Measurements from ENCODE around the gene FPR2. TPM values are rescaled to one million over a fixed set of nuclear protein-coding genes. Genes with fewer than 3 reads are reported as not detected.
A peak's percentile ranks its signal among the peaks of the same experiment; 100 is the strongest.

The FPR2 gene
- total and polyA plus RNA-seq, 2 experiments from 2014 or later = not detected

GRCh38 chr19:51810223-51810622 lies 49.2 kb downstream of the FPR2 start:
- H3K27ac Mint-ChIP-seq = no peak overlapping the region
- H3K79me2 ChIP-seq (replicated peaks; ENCODE audit: insufficient read depth) = no peaks in the 10 kb centered on the region
- H3K4me3 ChIP-seq = no peak overlapping the region
- no peaks in the 10 kb centered on the region for H3F3A ChIP-seq (replicated peaks; ENCODE audit: low read depth)
- H3K36me3 ChIP-seq (ENCODE audit: insufficient read depth) = no peaks in the 10 kb centered on the region; the same call in 1 of the 2 replicates
- H3K36me3 Mint-ChIP-seq (ENCODE audit: low read depth) = peaks cover 64% of the 10 kb centered on the region
- no peak overlapping the region for H2AFZ ChIP-seq
- no peaks in the 10 kb centered on the region for H3K4me1 Mint-ChIP-seq
- ATAC-seq (no peak), DNase-seq (ENCODE audit: low spot score) (peak; percentile 27)
- H3K27ac ChIP-seq (ENCODE audit: low read depth) = no peak overlapping the region
- H3K27me3 Mint-ChIP-seq (ENCODE audit: insufficient read depth, low read depth, poor library complexity) = no peaks in the 10 kb centered on the region
- H3K4me3 Mint-ChIP-seq = no peak overlapping the region
- peaks cover 85% of the 10 kb centered on the region for H3K9me3 Mint-ChIP-seq
- TF ChIP-seq CTCF (conservative IDR thresholded peaks at IDR 0.05; ENCODE audit: low read depth in 2 of 2) = peak in 1 of 2 experiments; percentile 18; a peak in 1 of 4 replicates
- no peak for TF ChIP-seq EZH2phosphoT487 (IDR thresholded peaks at IDR 0.05; ENCODE audit: unreplicated experiment)
- no peaks in the 10 kb centered on the region for H3K27me3 ChIP-seq (ENCODE audit: insufficient read depth)
- no peaks in the 10 kb centered on the region for H4K20me1 ChIP-seq (replicated peaks; ENCODE audit: insufficient read depth)
- H3K9me2 ChIP-seq (ENCODE audit: insufficient read depth) = peaks cover 6% of the 10 kb centered on the region
- peaks cover 5% of the 10 kb centered on the region for H3K4me1 ChIP-seq (ENCODE audit: insufficient read depth)
- H3K4me2 ChIP-seq = no peak overlapping the region

- H3K9me3 Mint-ChIP-seq = peaks cover 92% of the 10 kb centered on the region
- Histone ChIP-seq H3K79me2 (replicated peaks; ENCODE audit: insufficient read depth) (no peaks in the 10 kb centered on the region), H3F3A (replicated peaks; ENCODE audit: low read depth) (no peaks in the 10 kb centered on the region), H3K36me3 (ENCODE audit: insufficient read depth) (no peaks in the 10 kb centered on the region; the same call in 1 of the 2 replicates), H3K4me1 (ENCODE audit: insufficient read depth) (peaks cover 5% of the 10 kb centered on the region), H3K27me3 (ENCODE audit: insufficient read depth) (no peaks in the 10 kb centered on the region), H3K9me2 (ENCODE audit: insufficient read depth) (peaks cover 6% of the 10 kb centered on the region), H3K27ac (ENCODE audit: low read depth) (no peak overlapping the region), H2AFZ (no peak overlapping the region), H4K20me1 (replicated peaks; ENCODE audit: insufficient read depth) (no peaks in the 10 kb centered on the region), H3K4me3 (no peak overlapping the region), H3K4me2 (no peak overlapping the region)
- H3K27me3 Mint-ChIP-seq (ENCODE audit: insufficient read depth, low read depth, poor library complexity) = no peaks in the 10 kb centered on the region
- no peaks in the 10 kb centered on the region for H3K4me1 Mint-ChIP-seq
- H3K27ac Mint-ChIP-seq = no peak overlapping the region
- ATAC-seq (no peak), DNase-seq (ENCODE audit: low spot score) (no peak)
- no peak overlapping the region for H3K4me3 Mint-ChIP-seq
- peaks cover 60% of the 10 kb centered on the region for H3K36me3 Mint-ChIP-seq (ENCODE audit: low read depth)
- TF ChIP-seq EZH2 (IDR thresholded peaks at IDR 0.05; ENCODE audit: low read depth, unreplicated experiment) = no peak
- TF ChIP-seq ZNF331 (CRISPR knock-in tag; IDR thresholded peaks at IDR 0.05; ENCODE audit: low read depth) = no peak
- no peak for TF ChIP-seq JUNB (IDR thresholded peaks at IDR 0.05; ENCODE audit: unreplicated experiment)
- no peak for TF ChIP-seq ZNF462 (CRISPR knock-in tag; IDR thresholded peaks at IDR 0.05)
- TF ChIP-seq NANOG (IDR thresholded peaks at IDR 0.05; ENCODE audit: borderline replicate concordance) = no peak
- no peak for TF ChIP-seq CREB1 (CRISPR knock-in tag; IDR thresholded peaks at IDR 0.05; ENCODE audit: low read depth)
- no peak for TF ChIP-seq EZH2phosphoT487 (IDR thresholded peaks at IDR 0.05; ENCODE audit: unreplicated experiment)
- no peak for TF ChIP-seq ZNF114 (CRISPR knock-in tag; IDR thresholded peaks at IDR 0.05)
- TF ChIP-seq CTCF (conservative IDR thresholded peaks at IDR 0.05; ENCODE audit: low read depth in 2 of 2) = no peak
- TF ChIP-seq POLR2AphosphoS5 (IDR thresholded peaks at IDR 0.05; ENCODE audit: low read depth) = no peak
- no peak for TF ChIP-seq ETS1 (IDR thresholded peaks at IDR 0.05)
Observed at GRCh38 chr19:51811344-51811743, 50.4 kb downstream of the FPR2 start.
